DOHH2 (cell line): ENCODE measurements around the gene PAM.

Experiments used
- CTCF ChIP-seq: fragments of 200-600 bp; sonication (generic); IDR thresholded peaks from one replicate; pipeline ENCODE4 v1.5.1; 2014; ENCODE audit warnings: antibody characterized with exemption, mild to moderate bottlenecking, low read depth, low read length; ENCODE audit not compliant: poor library complexity, severe bottlenecking
- EZH2phosphoT487 ChIP-seq: fragments of 200-600 bp; sonication (generic); IDR thresholded peaks from 2 replicates; pipeline ENCODE4 v1.6.1; 2017; ENCODE audit warnings: borderline replicate concordance, mild to moderate bottlenecking, antibody characterized with exemption, low read length, moderate library complexity, mixed read lengths

DNA sequence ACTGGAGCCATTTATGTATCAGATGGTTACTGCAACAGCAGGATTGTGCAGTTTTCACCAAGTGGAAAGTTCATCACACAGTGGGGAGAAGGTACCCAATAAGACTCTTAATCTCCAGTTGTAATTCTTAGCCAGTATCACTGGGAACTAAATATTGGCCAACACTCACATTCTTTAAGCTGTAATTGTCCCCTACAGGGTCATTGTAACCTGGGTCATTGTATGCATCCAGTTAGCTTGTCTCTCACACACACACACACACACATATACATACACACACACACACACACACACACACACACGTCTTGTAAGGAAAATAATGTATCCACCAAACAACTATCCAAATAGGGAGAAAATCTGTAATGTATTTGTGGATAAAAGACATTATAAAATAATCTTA lies 251.8 kb downstream of the PAM start:
- no peak for TF ChIP-seq CTCF
- TF ChIP-seq EZH2phosphoT487: no peak
